GM15510 (cell line): ENCODE data around the gene SLC29A3.

ENCODE experiments used
- POLR2A ChIP-seq: IDR thresholded peaks from 3 replicates; pipeline ENCODE4 v1.6.1; 2011; ENCODE audit warnings: borderline replicate concordance; ENCODE audit not compliant: insufficient read length; ENCODE audit errors: extremely low read depth

Gene SLC29A3

DNA sequence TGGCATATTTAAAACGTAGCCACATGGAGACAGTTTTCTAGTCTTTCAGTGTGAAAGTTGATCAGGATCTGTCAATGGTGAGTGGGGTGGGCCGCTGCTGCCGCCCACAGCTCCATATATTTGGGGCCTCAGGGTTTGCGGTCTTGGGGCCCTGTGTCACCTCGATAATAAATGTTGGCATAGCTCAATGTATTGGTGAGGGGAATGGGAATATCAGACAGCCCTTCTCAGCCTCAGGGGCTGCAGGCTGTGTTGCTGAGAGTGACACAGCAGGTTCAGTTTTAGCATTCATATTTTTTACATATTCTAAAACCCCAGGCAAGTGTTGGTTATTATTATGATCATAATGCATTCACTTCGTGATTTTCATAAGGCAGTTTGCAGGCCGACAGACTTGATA lies 82.9 kb downstream of the SLC29A3 start:
- TF ChIP-seq POLR2A: no peak

DNA sequence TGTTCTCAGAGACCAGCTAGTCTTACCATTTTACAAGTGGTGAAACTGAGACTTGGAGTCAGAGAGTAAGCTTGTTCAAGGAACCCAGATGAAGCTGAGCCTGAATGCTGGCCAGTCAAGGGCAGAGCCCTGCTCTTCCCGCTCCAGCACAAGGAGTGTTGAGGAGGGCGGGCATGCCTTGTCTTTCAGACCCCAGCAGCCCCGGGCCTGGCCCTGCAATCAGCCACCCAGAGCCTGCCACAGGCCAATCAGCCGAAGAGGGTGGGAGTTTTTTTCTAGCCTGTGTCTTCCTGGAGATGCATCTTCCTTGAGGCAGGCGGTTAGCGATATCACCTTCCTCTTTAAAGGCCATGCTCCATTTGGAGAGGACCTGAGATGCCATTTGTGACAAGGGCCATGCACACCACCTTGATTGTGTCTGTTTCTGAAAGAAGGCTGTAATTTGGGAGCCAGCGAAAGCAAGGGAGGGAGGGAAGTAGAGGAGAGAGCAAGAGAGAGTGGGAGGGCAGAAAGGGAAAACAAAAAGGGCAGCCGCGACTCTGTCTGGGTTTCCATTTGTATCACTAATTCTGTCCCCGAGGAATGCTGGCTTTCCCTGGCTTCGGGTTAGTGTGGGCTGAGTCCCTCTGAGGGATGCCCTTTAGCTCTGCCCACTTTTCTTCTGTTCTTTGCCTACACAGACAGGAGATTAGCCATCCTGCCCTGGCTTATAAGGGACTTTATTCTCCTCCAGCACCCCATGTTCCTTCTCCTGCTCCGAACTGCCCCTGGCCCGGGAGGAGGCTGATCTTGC lies 85.6 kb downstream of the SLC29A3 start:
- TF ChIP-seq POLR2A: no peak

DNA sequence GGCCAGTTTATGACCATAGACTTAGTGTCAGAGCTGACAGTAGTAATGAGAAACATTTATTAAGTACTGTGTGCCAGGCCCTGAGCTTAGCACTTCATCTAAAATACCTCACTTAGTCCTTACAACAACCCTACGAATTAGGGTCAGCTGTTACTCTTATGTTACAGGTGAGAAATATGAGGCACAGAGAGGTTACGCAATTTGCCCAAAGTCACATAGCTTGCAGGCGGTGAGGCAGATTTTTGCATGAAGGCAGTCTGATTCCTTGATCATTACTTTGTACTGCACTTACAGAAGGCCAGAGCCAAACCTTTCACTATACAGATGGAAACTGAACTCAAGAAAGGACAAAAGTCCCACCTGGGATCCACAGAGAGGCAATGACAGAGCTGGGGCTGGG lies 87.8 kb downstream of the SLC29A3 start:
- TF ChIP-seq POLR2A: no peak

DNA sequence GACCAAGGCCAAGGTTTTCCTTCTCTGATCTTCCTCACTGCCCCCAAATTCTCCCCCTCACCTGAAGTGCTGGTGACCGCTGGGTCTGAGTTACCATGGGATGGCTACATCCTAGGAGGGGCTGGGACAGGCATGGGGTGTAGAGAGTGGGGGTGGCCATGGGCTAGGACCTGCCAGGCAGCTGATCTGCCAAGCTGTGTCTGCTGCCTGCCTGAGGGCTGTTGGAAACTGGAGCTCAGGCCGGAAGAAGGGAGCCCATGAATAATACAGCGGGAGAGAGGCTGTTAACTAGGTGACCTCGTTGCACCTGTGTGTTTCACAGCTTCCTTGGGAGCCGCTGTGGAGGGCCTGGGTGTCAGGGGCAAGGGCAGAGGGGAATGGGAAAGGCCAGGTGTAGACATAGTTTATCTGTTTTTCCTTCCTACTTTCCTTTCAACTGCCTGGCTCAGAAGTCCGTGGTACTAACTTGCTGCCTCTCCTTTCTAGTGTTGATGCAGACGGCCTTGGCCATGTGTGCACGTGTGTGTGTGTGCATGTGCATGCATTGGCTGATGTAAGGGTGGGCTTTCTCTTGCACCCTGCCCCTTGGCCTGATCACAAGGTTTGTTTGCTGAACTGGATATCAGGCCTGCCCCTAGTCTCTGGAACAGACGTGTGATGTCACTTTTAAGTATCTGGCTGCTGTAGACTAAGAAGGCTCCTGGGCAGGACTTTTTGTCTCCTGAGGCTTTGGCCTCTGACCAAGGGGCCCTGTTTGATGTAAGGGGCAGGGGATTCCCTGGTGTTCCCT lies 89.6 kb downstream of the SLC29A3 start:
- TF ChIP-seq POLR2A: no peak

DNA sequence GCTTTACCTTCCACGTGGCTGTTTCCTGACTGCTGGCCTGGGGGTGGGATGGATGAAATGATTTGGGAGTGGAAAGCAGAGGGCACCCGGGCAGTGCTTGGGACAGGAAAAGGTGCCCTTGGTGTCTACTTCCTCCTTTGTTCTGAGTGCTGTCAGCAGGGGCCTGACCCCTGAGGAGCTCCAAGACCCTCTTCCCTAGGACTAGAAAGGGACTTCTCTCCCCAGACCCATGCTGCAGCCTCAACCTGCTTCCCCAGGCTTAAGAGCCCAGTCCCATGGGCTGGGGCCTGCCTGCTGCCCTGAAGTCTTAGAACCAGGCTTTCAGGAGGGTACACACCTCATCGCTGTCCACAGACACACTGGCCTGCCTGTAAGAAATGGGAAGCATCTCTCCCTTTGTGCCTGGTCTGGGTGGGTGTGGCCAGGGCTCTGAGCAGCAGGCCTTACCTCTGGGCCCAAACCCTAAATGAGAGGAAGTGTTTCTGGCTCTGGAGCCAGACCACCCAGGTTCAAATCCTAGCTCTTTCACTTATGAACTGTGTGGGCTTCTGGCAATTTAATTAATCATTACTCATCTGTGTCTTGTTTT lies 90.6 kb downstream of the SLC29A3 start:
- no peak for TF ChIP-seq POLR2A
